ENCODE data around the gene MOSPD3. TPM values are rescaled to one million over a fixed set of nuclear protein-coding genes. Genes with fewer than 3 reads are reported as not detected.
A peak's percentile ranks its signal among the peaks of the same experiment; 100 is the strongest.
"Not testable (repeated sequence)": the region's sequence is repeated elsewhere in the genome, so short reads cannot be mapped to it uniquely, and the experiment has no call there.

Gene MOSPD3
- 31.7 TPM for total RNA-seq (ENCODE audit: unreplicated experiment)
- long read RNA-seq, transcript MOSPD3-203 (5 exons, 1,191 nt): major isoform, 20 of 27 reads
- long read RNA-seq, partial matches to known transcripts: 3 of 27 reads
- long read RNA-seq, other reads (novel, unspliced or antisense): 0 of 27 reads

GRCh38 chr7:100611983-100612729 lies at the start of gene MOSPD3:
Gene MOSPD3 (plus strand): TSS chr7:100612540. CDS start chr7:100612792, 252 bp downstream.
- Mint-ChIP-seq H3K9me3 (ENCODE audit: unreplicated experiment) (no peaks in the 10 kb centered on the region), H3K27me3 (ENCODE audit: unreplicated experiment) (no peaks in the 10 kb centered on the region), H3K4me3 (ENCODE audit: unreplicated experiment) (peak within 1 kb of the TSS; percentile 95), H3K36me3 (ENCODE audit: low read depth, unreplicated experiment) (peaks cover 7% of the 10 kb centered on the region), H3K4me1 (ENCODE audit: unreplicated experiment) (peaks cover 13% of the 10 kb centered on the region), H3K27ac (ENCODE audit: unreplicated experiment) (peak within 1 kb of the TSS; percentile 98)
- peak; percentile 97 for DNase-seq (ENCODE audit: low spot score)
- TF ChIP-seq CTCF (IDR thresholded peaks at IDR 0.05; ENCODE audit: unreplicated experiment): no peak

- H3K9me3 Mint-ChIP-seq (ENCODE audit: unreplicated experiment): no peaks in the 10 kb centered on the region
- H3K4me3 Mint-ChIP-seq (ENCODE audit: unreplicated experiment): peak overlapping the region; percentile 37
- peaks cover 16% of the 10 kb centered on the region for H3K36me3 Mint-ChIP-seq (ENCODE audit: low read depth, unreplicated experiment)
- peaks cover 9% of the 10 kb centered on the region for H3K27me3 Mint-ChIP-seq (ENCODE audit: unreplicated experiment)
- no peak for TF ChIP-seq CTCF (IDR thresholded peaks at IDR 0.05; ENCODE audit: unreplicated experiment)
- DNase-seq (ENCODE audit: low spot score): no peak
- H3K27ac Mint-ChIP-seq (ENCODE audit: unreplicated experiment): peak overlapping the region; percentile 24
- peaks cover 8% of the 10 kb centered on the region for H3K4me1 Mint-ChIP-seq (ENCODE audit: unreplicated experiment)
These were observed 49.2 kb upstream of the MOSPD3 start for GRCh38 chr7:100563100-100563564.

- Mint-ChIP-seq H3K36me3 (ENCODE audit: low read depth, unreplicated experiment) (peaks cover 16% of the 10 kb centered on the region), H3K4me1 (ENCODE audit: unreplicated experiment) (peaks cover 9% of the 10 kb centered on the region), H3K27me3 (ENCODE audit: unreplicated experiment) (peaks cover 11% of the 10 kb centered on the region), H3K4me3 (ENCODE audit: unreplicated experiment) (peak overlapping the region; percentile 37), H3K27ac (ENCODE audit: unreplicated experiment) (no peak overlapping the region), H3K9me3 (ENCODE audit: unreplicated experiment) (no peaks in the 10 kb centered on the region)
- peak; percentile 84 for DNase-seq (ENCODE audit: low spot score)
- peak; percentile 96 for TF ChIP-seq CTCF (IDR thresholded peaks at IDR 0.05; ENCODE audit: unreplicated experiment)
These were observed 48.4 kb upstream of the MOSPD3 start for GRCh38 chr7:100563809-100564400.

GRCh38 chr7:100564405-100564804 lies 47.9 kb upstream of the MOSPD3 start:
- peaks cover 16% of the 10 kb centered on the region for H3K27me3 Mint-ChIP-seq (ENCODE audit: unreplicated experiment)

GRCh38 chr7:100565133-100565571 lies 47.2 kb upstream of the MOSPD3 start:
- Mint-ChIP-seq H3K27ac (ENCODE audit: unreplicated experiment) (no peak overlapping the region), H3K27me3 (ENCODE audit: unreplicated experiment) (peaks cover 16% of the 10 kb centered on the region), H3K4me3 (ENCODE audit: unreplicated experiment) (no peak overlapping the region), H3K4me1 (ENCODE audit: unreplicated experiment) (peaks cover 11% of the 10 kb centered on the region), H3K9me3 (ENCODE audit: unreplicated experiment) (no peaks in the 10 kb centered on the region), H3K36me3 (ENCODE audit: low read depth, unreplicated experiment) (peaks cover 16% of the 10 kb centered on the region)
- DNase-seq (ENCODE audit: low spot score): no peak
- no peak for TF ChIP-seq CTCF (IDR thresholded peaks at IDR 0.05; ENCODE audit: unreplicated experiment)

More at GRCh38 chr7:100564405-100564804, 47.9 kb upstream of the MOSPD3 start:
- not testable (repeated sequence) for DNase-seq (ENCODE audit: low spot score); H3K9me3 Mint-ChIP-seq (ENCODE audit: unreplicated experiment); H3K27ac Mint-ChIP-seq (ENCODE audit: unreplicated experiment); H3K4me1 Mint-ChIP-seq (ENCODE audit: unreplicated experiment); H3K4me3 Mint-ChIP-seq (ENCODE audit: unreplicated experiment)
- peaks cover 16% of the 10 kb centered on the region for H3K36me3 Mint-ChIP-seq (ENCODE audit: low read depth, unreplicated experiment)

All from endothelial cell (in vitro differentiated cells).